Left ventricle myocardium inferior (tissue), 1 donor: ENCODE data around the gene RTP4. TPM values are rescaled to one million over a fixed set of nuclear protein-coding genes. Genes with fewer than 3 reads are reported as not detected.

Experiments used
- DNase-seq: peaks from one replicate; pipeline ENCODE4 v3.0.0-alpha.2; 2020
- H3K27ac ChIP-seq: fragments of 200-600 bp; replicated peaks from 2 replicates; pipeline ENCODE4 v1.8.0; 2021
- H3K27me3 ChIP-seq: fragments of 200-600 bp; 2 replicates; pipeline ENCODE4 v1.8.0; 2021; ENCODE audit warnings: low read depth
- H3K36me3 ChIP-seq: fragments of 200-600 bp; 2 replicates; pipeline ENCODE4 v1.8.0; 2021
- H3K4me1 ChIP-seq: fragments of 200-600 bp; 2 replicates; pipeline ENCODE4 v1.8.0; 2021
- H3K4me3 ChIP-seq: fragments of 200-600 bp; 2 replicates; pipeline ENCODE4 v1.8.0; 2021; ENCODE audit warnings: mild to moderate bottlenecking, moderate library complexity
- H3K9me3 ChIP-seq: fragments of 200-600 bp; replicated peaks from 2 replicates; pipeline ENCODE4 v1.8.0; 2021
- intact Hi-C: fragments of 100-400 bp; cut with micrococcal nuclease; formaldehyde crosslinking; loops from one replicate; pipeline ENCODE4 v1.11.0; 2022
- total RNA-seq: library from RNA; stranded (reverse); fragmentation: NEBNext Ultra II Directional; extraction: Animal tissue kit (Norgen Biotek cat#: 25700); gene quantifications from one replicate; pipeline ENCODE4 v1.2.1, GENCODE V29; 2021
- TF ChIP-seq, protein P1 (sequence below): fragments of 200-600 bp; IDR thresholded peaks from 2 replicates; pipeline ENCODE4 v1.8.0; 2021; ENCODE audit warnings: antibody characterized with exemption, mild to moderate bottlenecking, borderline replicate concordance
- donor health status: DM: no; HTN: yes; CAD: no; lungs with severe emphysema.

Gene RTP4
- total RNA-seq, 1 donor from 2014 or later, result 0.93 TPM

DNA sequence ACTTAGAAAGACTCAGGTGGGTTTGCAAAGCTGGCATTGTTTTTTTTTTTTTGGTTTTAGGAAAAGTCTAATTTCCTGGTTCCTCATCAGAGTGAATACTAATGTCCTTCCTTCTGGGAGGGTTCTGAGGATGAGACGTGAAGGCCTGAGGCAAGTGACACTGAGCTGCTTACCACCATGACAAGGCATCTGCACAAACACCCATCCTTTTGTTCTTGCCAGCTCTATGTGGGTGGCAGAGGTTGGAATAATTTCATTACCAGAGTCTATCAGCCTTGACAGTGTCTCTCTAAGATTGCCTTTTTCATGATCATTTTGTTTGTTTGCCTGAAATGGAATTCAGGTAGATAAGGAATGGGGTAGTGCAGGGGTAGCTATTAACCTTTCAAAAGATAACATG, 17.1 kb downstream of the RTP4 start:
- intact Hi-C loops, result no loop called here
- Histone ChIP-seq H3K36me3 (no peaks in the 10 kb centered on the region), H3K27ac (no peak overlapping the region), H3K27me3 (no peaks in the 10 kb centered on the region), H3K4me3 (no peak overlapping the region), H3K4me1 (no peaks in the 10 kb centered on the region), H3K9me3 (peaks cover 40% of the 10 kb centered on the region)
- TF ChIP-seq, protein P1, sequence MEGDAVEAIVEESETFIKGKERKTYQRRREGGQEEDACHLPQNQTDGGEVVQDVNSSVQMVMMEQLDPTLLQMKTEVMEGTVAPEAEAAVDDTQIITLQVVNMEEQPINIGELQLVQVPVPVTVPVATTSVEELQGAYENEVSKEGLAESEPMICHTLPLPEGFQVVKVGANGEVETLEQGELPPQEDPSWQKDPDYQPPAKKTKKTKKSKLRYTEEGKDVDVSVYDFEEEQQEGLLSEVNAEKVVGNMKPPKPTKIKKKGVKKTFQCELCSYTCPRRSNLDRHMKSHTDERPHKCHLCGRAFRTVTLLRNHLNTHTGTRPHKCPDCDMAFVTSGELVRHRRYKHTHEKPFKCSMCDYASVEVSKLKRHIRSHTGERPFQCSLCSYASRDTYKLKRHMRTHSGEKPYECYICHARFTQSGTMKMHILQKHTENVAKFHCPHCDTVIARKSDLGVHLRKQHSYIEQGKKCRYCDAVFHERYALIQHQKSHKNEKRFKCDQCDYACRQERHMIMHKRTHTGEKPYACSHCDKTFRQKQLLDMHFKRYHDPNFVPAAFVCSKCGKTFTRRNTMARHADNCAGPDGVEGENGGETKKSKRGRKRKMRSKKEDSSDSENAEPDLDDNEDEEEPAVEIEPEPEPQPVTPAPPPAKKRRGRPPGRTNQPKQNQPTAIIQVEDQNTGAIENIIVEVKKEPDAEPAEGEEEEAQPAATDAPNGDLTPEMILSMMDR, result no peak
- no peak for DNase-seq

- Histone ChIP-seq H3K27ac (no peak overlapping the region), H3K27me3 (peaks cover 11% of the 10 kb centered on the region), H3K4me1 (no peaks in the 10 kb centered on the region), H3K4me3 (no peak overlapping the region), H3K9me3 (peaks cover 4% of the 10 kb centered on the region), H3K36me3 (no peaks in the 10 kb centered on the region)
- no peak for DNase-seq
- intact Hi-C loops, result no loop called here
- TF ChIP-seq, protein P1, result no peak
These were observed 28.5 kb downstream of the RTP4 start for GRCh38 chr3:187396661-187397060.

DNA sequence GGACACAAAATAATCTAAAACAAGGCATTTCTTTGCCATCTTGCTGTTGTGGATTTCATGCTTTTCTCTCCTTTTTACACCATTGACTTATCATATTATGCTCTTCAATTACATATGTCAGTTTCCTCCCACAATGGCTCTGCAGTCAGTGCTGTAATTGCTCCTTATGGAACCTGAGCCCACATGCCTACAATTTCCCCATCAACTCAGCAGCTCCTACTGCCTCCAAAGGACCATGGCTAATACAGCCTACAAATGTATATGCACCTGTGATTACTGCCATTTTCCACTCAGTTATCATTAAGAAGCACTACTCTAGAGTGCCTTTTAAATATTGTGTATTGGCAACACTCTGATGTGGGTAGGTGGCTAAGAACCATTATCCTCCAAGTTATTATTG, 30.8 kb downstream of the RTP4 start:
- no peak overlapping the region for H3K27ac ChIP-seq
- TF ChIP-seq, protein P1, result no peak
- no peak overlapping the region for H3K4me3 ChIP-seq
- H3K27me3 ChIP-seq, result peaks cover 11% of the 10 kb centered on the region
- intact Hi-C loops, result no loop called here
- H3K9me3 ChIP-seq, result peaks cover 8% of the 10 kb centered on the region
- H3K4me1 ChIP-seq, result no peaks in the 10 kb centered on the region
- no peaks in the 10 kb centered on the region for H3K36me3 ChIP-seq
- DNase-seq, result no peak

GRCh38 chr3:187400756-187401155, 32.6 kb downstream of the RTP4 start:
- intact Hi-C loops, result no loop called here
- H3K9me3 ChIP-seq, result peaks cover 8% of the 10 kb centered on the region

GRCh38 chr3:187401856-187402255, 33.7 kb downstream of the RTP4 start:
- no peaks in the 10 kb centered on the region for H3K36me3 ChIP-seq
- H3K27me3 ChIP-seq, result peaks cover 11% of the 10 kb centered on the region
- DNase-seq, result no peak
- H3K9me3 ChIP-seq, result peaks cover 8% of the 10 kb centered on the region
- H3K4me3 ChIP-seq, result no peak overlapping the region
- no peak overlapping the region for H3K27ac ChIP-seq
- TF ChIP-seq, protein P1, result no peak
- intact Hi-C loops, result no loop called here
- H3K4me1 ChIP-seq, result no peaks in the 10 kb centered on the region

More at GRCh38 chr3:187400756-187401155, 32.6 kb downstream of the RTP4 start:
- no peak for DNase-seq
- Histone ChIP-seq H3K4me1 (no peaks in the 10 kb centered on the region), H3K27ac (no peak overlapping the region), H3K27me3 (peaks cover 11% of the 10 kb centered on the region), H3K4me3 (no peak overlapping the region), H3K36me3 (no peaks in the 10 kb centered on the region)
- TF ChIP-seq, protein P1, result no peak
